T-helper 1 cell treated with Interleukin-12 subunit alpha and Interleukin-12 subunit beta and Interleukin-4 antibody, amounts not matched to agents 30 ng/mL and 1 ng/mL, for 36 hours (primary cell): ENCODE results near the gene MUC4. TPM values are rescaled to one million over a fixed set of nuclear protein-coding genes. Genes with fewer than 3 reads are reported as not detected.

Source experiments
- intact Hi-C: fragments of 100-400 bp; cut with micrococcal nuclease; formaldehyde crosslinking; loops from one replicate; pipeline ENCODE4 v1.15.1; 2024
- total RNA-seq: library from RNA; stranded (reverse); gene quantifications from 2 replicates; pipeline ENCODE4 v1.2.3, GENCODE V29; 2022

MUC4 gene
- total RNA-seq, 1 donor from 2014 or later = 0.49 TPM

- intact Hi-C loops = no loop called here
These were observed 108.0 kb downstream of the MUC4 start for GRCh38 chr3:195703776-195704175.

GRCh38 chr3:195701042-195701915 lies 110.5 kb downstream of the MUC4 start:
- intact Hi-C loops = no loop called here

GRCh38 chr3:195700319-195700718 lies 111.4 kb downstream of the MUC4 start:
- intact Hi-C loops = no loop called here

GRCh38 chr3:195699860-195700259 lies 111.9 kb downstream of the MUC4 start:
- intact Hi-C loops = loop anchor here (2.0 kb wide), 1 partner anchor 49 kb away; no protein-coding TSS in a partner anchor

- intact Hi-C loops = loop anchor here (2.0 kb wide), 1 partner anchor 49 kb away; no protein-coding TSS in a partner anchor
These were observed 112.3 kb downstream of the MUC4 start for GRCh38 chr3:195699388-195699771.

GRCh38 chr3:195698647-195699387 lies 112.9 kb downstream of the MUC4 start:
- intact Hi-C loops = loop anchor here (2.0 kb wide), 1 partner anchor 50 kb away; no protein-coding TSS in a partner anchor

GRCh38 chr3:195698325-195698646 lies 113.4 kb downstream of the MUC4 start:
- intact Hi-C loops = loop anchor here (2.0 kb wide), 1 partner anchor 51 kb away; no protein-coding TSS in a partner anchor

GRCh38 chr3:195697582-195698324 lies 114.0 kb downstream of the MUC4 start:
- intact Hi-C loops = loop anchor here (2.0 kb wide), 1 partner anchor 51 kb away; no protein-coding TSS in a partner anchor

Other genes with a start within 250 kb of the MUC4 start
- gene APOD, start 228.0 kb downstream of the MUC4 start, total RNA-seq = 1.4 and 2.5 TPM in 2 replicates
- 7.0 and 9.6 TPM in 2 replicates for gene MUC20, start 91.0 kb downstream of the MUC4 start, total RNA-seq
- 110 and 111 TPM in 2 replicates for gene TNK2, start 96.6 kb upstream of the MUC4 start, total RNA-seq